IMR-90 (cell line): Measurements from ENCODE around the gene ZNF853. TPM values are rescaled to one million over a fixed set of nuclear protein-coding genes. Genes with fewer than 3 reads are reported as not detected.

Source experiments
- ATAC-seq: fragments of 200-7000 bp; cut with Tn5 transposase; 2 replicates; pipeline ENCODE4 v1.9.1; 2020; ENCODE audit warnings: low read depth, mild to moderate bottlenecking, moderate library complexity
- BruUV-seq: library from RNA; stranded (reverse); fragments of 400-500 nt; replicated peaks from 2 replicates; lab custom pipeline; 2021; lab: Mats Ljungman, UMichigan
- CTCF ChIA-PET: fragments of 300-600 bp; formaldehyde crosslinking; extraction: SDS; loops from one replicate; lab custom pipeline; 2021; ENCODE audit warnings: antibody characterized with exemption; lab: Yijun Ruan, JAX
- POLR2A ChIA-PET: fragments of 300-600 bp; sonication (Branson Sonifier 250); formaldehyde crosslinking; loops from one replicate; lab custom pipeline; 2022; ENCODE audit warnings: antibody characterized with exemption; ENCODE audit not compliant: unreplicated experiment; lab: Charles Lee
- DNase-seq: peaks from one replicate; pipeline ENCODE4 v3.0.0; 2013
- H2AFZ ChIP-seq: replicated peaks from 2 replicates; pipeline ENCODE3; 2013; ENCODE audit warnings: low read length, mild to moderate bottlenecking; ENCODE audit not compliant: poor library complexity
- H2AK5ac ChIP-seq: 2 replicates; pipeline ENCODE4 v1.6.1; 2013; ENCODE audit warnings: low read depth, low read length, inconsistent platforms
- H2AK9ac ChIP-seq: replicated peaks from 2 replicates; pipeline ENCODE3; 2013; ENCODE audit warnings: mild to moderate bottlenecking, low read depth, low read length, moderate library complexity; ENCODE audit not compliant: poor library complexity
- H2BK120ac ChIP-seq: 2 replicates; pipeline ENCODE4 v1.6.1; 2013; ENCODE audit warnings: low read depth, low read length, inconsistent platforms
- H2BK15ac ChIP-seq: 3 replicates; pipeline ENCODE4 v1.6.1; 2013; ENCODE audit warnings: low read depth, low read length, inconsistent platforms
- H2BK20ac ChIP-seq: 2 replicates; pipeline ENCODE4 v1.6.1; 2013; ENCODE audit warnings: low read depth, mild to moderate bottlenecking, inconsistent platforms, low read length, moderate library complexity
- H2BK5ac ChIP-seq: 2 replicates; pipeline ENCODE4 v1.6.1; 2013; ENCODE audit warnings: mild to moderate bottlenecking, low read depth, low read length, inconsistent platforms; ENCODE audit not compliant: poor library complexity, severe bottlenecking
- H3K14ac ChIP-seq: replicated peaks from 2 replicates; pipeline ENCODE4 v1.6.1; 2013; ENCODE audit warnings: low read depth, low read length, inconsistent platforms
- H3K18ac ChIP-seq: 2 replicates; pipeline ENCODE4 v1.6.1; 2013; ENCODE audit warnings: low read depth, low read length, control low read depth
- H3K23ac ChIP-seq: 2 replicates; pipeline ENCODE4 v1.6.1; 2013; ENCODE audit warnings: low read depth, low read length, inconsistent platforms
- H3K27ac ChIP-seq: 2 replicates; pipeline ENCODE4 v1.5.1; 2013; ENCODE audit warnings: mild to moderate bottlenecking, control low read depth, low read length; ENCODE audit not compliant: insufficient read depth
- H3K27me3 ChIP-seq: 2 replicates; pipeline ENCODE4 v1.6.1; 2013; ENCODE audit warnings: low read length; ENCODE audit not compliant: control insufficient read depth, insufficient read depth
- H3K36me3 ChIP-seq: 2 replicates; pipeline ENCODE4 v1.6.1; 2013; ENCODE audit warnings: low read length, mixed read lengths; ENCODE audit not compliant: control insufficient read depth, insufficient read depth
- H3K4ac ChIP-seq: 2 replicates; pipeline ENCODE4 v1.6.1; 2013; ENCODE audit warnings: low read depth, low read length, inconsistent platforms
- H3K4me1 ChIP-seq: 2 replicates; pipeline ENCODE4 v1.6.1; 2013; ENCODE audit warnings: low read length, mixed read lengths; ENCODE audit not compliant: control insufficient read depth, insufficient read depth
- H3K4me2 ChIP-seq: 2 replicates; pipeline ENCODE4 v1.6.1; 2013; ENCODE audit warnings: low read depth, mild to moderate bottlenecking, control low read depth, low read length, moderate library complexity
- H3K4me3 ChIP-seq: 2 replicates; pipeline ENCODE4 v1.5.1; 2013; ENCODE audit warnings: low read depth, mild to moderate bottlenecking, control low read depth, low read length, moderate library complexity; ENCODE audit not compliant: insufficient read depth
- H3K56ac ChIP-seq: 2 replicates; pipeline ENCODE4 v1.6.1; 2013; ENCODE audit warnings: low read length, inconsistent platforms; ENCODE audit not compliant: insufficient read depth; ENCODE audit errors: extremely low read depth
- H3K79me1 ChIP-seq, 2 experiments: 2 replicates each; pipeline ENCODE4 v1.6.1; 2013; ENCODE audit warnings: low read length in 2 of 2, inconsistent platforms in 1 of 2, low read depth in 1 of 2
- H3K9ac ChIP-seq: 2 replicates; pipeline ENCODE4 v1.6.1; 2013; ENCODE audit warnings: low read depth, low read length, control low read depth
- H3K9me1 ChIP-seq: 2 replicates; pipeline ENCODE4 v1.6.1; 2013; ENCODE audit warnings: low read length, inconsistent platforms; ENCODE audit not compliant: insufficient read depth
- H3K9me3 ChIP-seq: 2 replicates; pipeline ENCODE4 v1.6.1; 2013; ENCODE audit warnings: low read length; ENCODE audit not compliant: control insufficient read depth, insufficient read depth
- H4K20me1 ChIP-seq: 2 replicates; pipeline ENCODE4 v1.6.1; 2013; ENCODE audit warnings: low read length, inconsistent platforms; ENCODE audit not compliant: insufficient read depth
- H4K5ac ChIP-seq: 2 replicates; pipeline ENCODE4 v1.6.1; 2013; ENCODE audit warnings: mild to moderate bottlenecking, low read depth, low read length, control low read depth
- H4K8ac ChIP-seq, 2 experiments: 2 replicates each; pipeline ENCODE4 v1.6.1; 2013; ENCODE audit warnings: low read depth in 2 of 2, low read length in 2 of 2, control low read depth in 1 of 2, inconsistent platforms in 1 of 2
- H4K91ac ChIP-seq: 2 replicates; pipeline ENCODE4 v1.6.1; 2013; ENCODE audit warnings: low read depth, low read length, inconsistent platforms; ENCODE audit not compliant: insufficient read depth
- CEBPB ChIP-seq: IDR thresholded peaks from 2 replicates; pipeline ENCODE4 v1.6.1; 2012; ENCODE audit warnings: low read depth, low read length, improper control_type of control experiment
- FOS ChIP-seq: fragments of 150-350 bp; IDR thresholded peaks from 2 replicates; pipeline ENCODE4 v1.6.1; 2016; ENCODE audit warnings: low read depth, low read length
- MAZ ChIP-seq: IDR thresholded peaks from 2 replicates; pipeline ENCODE4 v1.6.1; 2012; ENCODE audit warnings: low read depth, mild to moderate bottlenecking, low read length, improper control_type of control experiment, moderate library complexity, borderline replicate concordance
- NFE2L2 ChIP-seq: fragments of 150-350 bp; IDR thresholded peaks from 2 replicates; pipeline ENCODE4 v1.6.1; 2016; ENCODE audit warnings: low read depth, mild to moderate bottlenecking, low read length
- RAD21 ChIP-seq: IDR thresholded peaks from 2 replicates; pipeline ENCODE4 v1.6.1; 2012; ENCODE audit warnings: low read length, improper control_type of control experiment
- RCOR1 ChIP-seq: IDR thresholded peaks from 2 replicates; pipeline ENCODE4 v1.6.1; 2012; ENCODE audit warnings: mild to moderate bottlenecking, low read length, improper control_type of control experiment; ENCODE audit not compliant: insufficient replicate concordance
- RFX5 ChIP-seq: IDR thresholded peaks from 2 replicates; pipeline ENCODE4 v1.8.0; 2012; ENCODE audit warnings: low read depth, mild to moderate bottlenecking, low read length, moderate library complexity
- SMC3 ChIP-seq: fragments of 150-350 bp; IDR thresholded peaks from 2 replicates; pipeline ENCODE4 v1.6.1; 2016; ENCODE audit warnings: low read depth, mild to moderate bottlenecking, antibody characterized with exemption, low read length, moderate library complexity
- WGBS, 2 experiments: methylation state at CpG; one replicate each; pipeline versions ENCODE4 v1.1.5 to v1.1.7; 2013; ENCODE audit warnings: missing lambda C conversion rate in 2 of 2; ENCODE audit not compliant: insufficient read length in 1 of 2; ENCODE audit errors: extremely low coverage in 2 of 2; 5-methylcytosine and 5-hydroxymethylcytosine counted together
- dilution Hi-C: fragments of 300-500 bp; cut with HindIII; formaldehyde crosslinking; loops from one replicate; pipeline ENCODE4 v1.14.3; 2018; ENCODE audit warnings: low sequenced_read_pairs; ENCODE audit not compliant: unreplicated experiment
- in situ Hi-C: fragments of 300-500 bp; cut with MboI; formaldehyde crosslinking; loops from 3 replicates; pipeline ENCODE4 v1.14.3; 2019; ENCODE audit warnings: low sequenced_read_pairs, inconsistent platforms, mixed read lengths
- intact Hi-C: fragments of 100-400 bp; cut with micrococcal nuclease; formaldehyde crosslinking; loops from 2 replicates; pipeline ENCODE4 v1.10.0; 2022
- polyA plus RNA-seq, 3 experiments: library from polyadenylated mRNA; depleted of rRNA; stranded (reverse); fragments of >200 nt; gene quantifications; 2 replicates each; pipeline ENCODE4 v1.2.3, GENCODE V29; 2012; ENCODE audit warnings: low replicate concordance in 1 of 3
- total RNA-seq: library from RNA; depleted of rRNA; stranded (reverse); fragments of >200 nt; gene quantifications from 2 replicates; pipeline ENCODE4 v1.2.3, GENCODE V29; 2012
- TF ChIP-seq, protein P1 (sequence below): conservative IDR thresholded peaks from 2 replicates; pipeline ENCODE4 v1.5.1; 2012; ENCODE audit warnings: mild to moderate bottlenecking, low read depth, low read length, improper control_type of control experiment

ZNF853 gene
- total and polyA plus RNA-seq, 2 of the 4 experiments (the other 2 are of a cell fraction), result 3.4 TPM

DNA sequence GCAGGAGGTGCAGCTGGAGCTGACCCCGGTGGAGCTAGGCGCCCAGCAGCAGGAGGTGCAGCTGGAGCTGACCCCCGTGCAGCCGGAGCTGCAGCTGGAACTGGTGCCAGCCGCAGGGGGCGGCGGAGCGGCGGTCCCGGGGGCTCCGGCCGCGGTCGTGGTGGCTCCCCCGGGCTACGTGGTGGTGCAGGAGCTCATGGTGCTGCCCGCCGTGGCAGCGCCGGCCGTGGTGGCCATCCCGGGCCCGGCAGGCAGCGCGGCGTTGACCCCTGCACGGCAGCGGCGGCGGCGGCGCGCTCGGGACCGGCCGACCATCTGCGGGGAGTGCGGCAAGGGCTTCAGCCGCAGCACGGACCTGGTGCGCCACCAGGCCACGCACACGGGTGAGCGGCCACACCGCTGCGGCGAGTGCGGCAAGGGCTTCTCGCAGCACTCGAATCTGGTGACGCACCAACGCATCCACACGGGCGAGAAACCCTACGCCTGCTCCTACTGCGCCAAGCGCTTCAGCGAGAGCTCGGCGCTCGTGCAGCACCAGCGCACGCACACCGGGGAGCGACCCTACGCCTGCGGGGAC is 6.8 kb downstream of the ZNF853 start:
- Histone ChIP-seq H3K4me1 (no peaks in the 10 kb centered on the region), H4K20me1 (no peaks in the 10 kb centered on the region), H3K27me3 (no peaks in the 10 kb centered on the region), H3K23ac (no peak overlapping the region), H3K9me3 (no peaks in the 10 kb centered on the region), H3K14ac (no peak overlapping the region), H2AK9ac (no peak overlapping the region), H2BK15ac (no peak overlapping the region), H4K5ac (no peak overlapping the region), H2BK120ac (no peak overlapping the region), H3K27ac (no peak overlapping the region), H4K91ac (no peak overlapping the region), H3K4me3 (no peak overlapping the region), H3K36me3 (peaks cover 16% of the 10 kb centered on the region), H3K9me1 (no peaks in the 10 kb centered on the region), H3K4me2 (no peak overlapping the region), H2AK5ac (no peak overlapping the region), H2BK5ac (no peak overlapping the region), H3K79me1 (no peaks in the 10 kb centered on the region), H3K9ac (no peak overlapping the region), H2AFZ (no peak overlapping the region), H4K8ac (no peak overlapping the region), H3K56ac (no peak overlapping the region), H3K18ac (no peak overlapping the region), H3K4ac (no peak overlapping the region), H2BK20ac (no peak overlapping the region)
- intact Hi-C loops, result no loop called here
- dilution Hi-C loops, result no loop called here
- DNase-seq, result no peak
- no TSS peak for BruUV-seq
- TF ChIP-seq RAD21, result no peak
- TF ChIP-seq, protein P1, sequence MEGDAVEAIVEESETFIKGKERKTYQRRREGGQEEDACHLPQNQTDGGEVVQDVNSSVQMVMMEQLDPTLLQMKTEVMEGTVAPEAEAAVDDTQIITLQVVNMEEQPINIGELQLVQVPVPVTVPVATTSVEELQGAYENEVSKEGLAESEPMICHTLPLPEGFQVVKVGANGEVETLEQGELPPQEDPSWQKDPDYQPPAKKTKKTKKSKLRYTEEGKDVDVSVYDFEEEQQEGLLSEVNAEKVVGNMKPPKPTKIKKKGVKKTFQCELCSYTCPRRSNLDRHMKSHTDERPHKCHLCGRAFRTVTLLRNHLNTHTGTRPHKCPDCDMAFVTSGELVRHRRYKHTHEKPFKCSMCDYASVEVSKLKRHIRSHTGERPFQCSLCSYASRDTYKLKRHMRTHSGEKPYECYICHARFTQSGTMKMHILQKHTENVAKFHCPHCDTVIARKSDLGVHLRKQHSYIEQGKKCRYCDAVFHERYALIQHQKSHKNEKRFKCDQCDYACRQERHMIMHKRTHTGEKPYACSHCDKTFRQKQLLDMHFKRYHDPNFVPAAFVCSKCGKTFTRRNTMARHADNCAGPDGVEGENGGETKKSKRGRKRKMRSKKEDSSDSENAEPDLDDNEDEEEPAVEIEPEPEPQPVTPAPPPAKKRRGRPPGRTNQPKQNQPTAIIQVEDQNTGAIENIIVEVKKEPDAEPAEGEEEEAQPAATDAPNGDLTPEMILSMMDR, result no peak
- no peak for TF ChIP-seq NFE2L2
- no peak for TF ChIP-seq SMC3
- TF ChIP-seq FOS, result no peak
- TF ChIP-seq CEBPB, result no peak
- no peak for TF ChIP-seq RFX5
- TF ChIP-seq RCOR1, result no peak
- TF ChIP-seq MAZ, result no peak
- no peak for ATAC-seq
- POLR2A ChIA-PET, result no interaction called here
- WGBS, 2 experiments, result 96% methylated on average over 47 of the region's 67 CpGs; no CpG with 5 or more reads in 1 of the 2 experiments
- CTCF ChIA-PET, result no interaction called here
- in situ Hi-C loops, result no loop called here
